ENCODE results near the gene RAD23B. TPM values are rescaled to one million over a fixed set of nuclear protein-coding genes. Genes with fewer than 3 reads are reported as not detected.

The RAD23B gene
- total RNA-seq, 2 experiments from 2014 or later: 86.4 to 86.7 TPM

DNA sequence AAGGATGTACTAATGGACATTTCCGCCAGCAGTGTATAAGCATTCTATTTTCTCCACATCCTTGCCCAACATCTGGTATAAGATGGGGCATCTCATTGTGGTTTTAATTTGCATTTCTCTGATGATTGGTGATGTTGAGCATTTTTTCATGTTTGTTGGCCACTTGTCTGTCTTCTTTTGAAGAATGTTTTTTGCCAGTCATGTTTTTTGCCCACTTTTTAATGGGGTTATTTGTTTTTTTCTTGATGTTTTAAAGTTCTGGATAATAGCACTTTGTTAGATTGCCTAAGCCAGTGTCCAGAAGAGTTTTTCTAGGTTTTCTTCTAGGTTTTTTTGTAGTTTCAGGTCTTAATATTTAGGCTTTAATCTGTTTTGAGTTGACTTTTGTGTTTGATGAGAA lies 31.7 kb downstream of the RAD23B start:
- ATAC-seq (ENCODE audit: low read depth) (no peak), DNase-seq (no peak)
- no peak overlapping the region for H3K4me3 Mint-ChIP-seq
- peaks cover 32% of the 10 kb centered on the region for H3K4me1 Mint-ChIP-seq
- POLR2A ChIA-PET: no interaction called here
- H3K27ac Mint-ChIP-seq: peak overlapping the region; percentile 2
- no peaks in the 10 kb centered on the region for H3K27me3 Mint-ChIP-seq
- H3K9me3 Mint-ChIP-seq: no peaks in the 10 kb centered on the region
- H3K36me3 Mint-ChIP-seq: peaks cover 57% of the 10 kb centered on the region

DNA sequence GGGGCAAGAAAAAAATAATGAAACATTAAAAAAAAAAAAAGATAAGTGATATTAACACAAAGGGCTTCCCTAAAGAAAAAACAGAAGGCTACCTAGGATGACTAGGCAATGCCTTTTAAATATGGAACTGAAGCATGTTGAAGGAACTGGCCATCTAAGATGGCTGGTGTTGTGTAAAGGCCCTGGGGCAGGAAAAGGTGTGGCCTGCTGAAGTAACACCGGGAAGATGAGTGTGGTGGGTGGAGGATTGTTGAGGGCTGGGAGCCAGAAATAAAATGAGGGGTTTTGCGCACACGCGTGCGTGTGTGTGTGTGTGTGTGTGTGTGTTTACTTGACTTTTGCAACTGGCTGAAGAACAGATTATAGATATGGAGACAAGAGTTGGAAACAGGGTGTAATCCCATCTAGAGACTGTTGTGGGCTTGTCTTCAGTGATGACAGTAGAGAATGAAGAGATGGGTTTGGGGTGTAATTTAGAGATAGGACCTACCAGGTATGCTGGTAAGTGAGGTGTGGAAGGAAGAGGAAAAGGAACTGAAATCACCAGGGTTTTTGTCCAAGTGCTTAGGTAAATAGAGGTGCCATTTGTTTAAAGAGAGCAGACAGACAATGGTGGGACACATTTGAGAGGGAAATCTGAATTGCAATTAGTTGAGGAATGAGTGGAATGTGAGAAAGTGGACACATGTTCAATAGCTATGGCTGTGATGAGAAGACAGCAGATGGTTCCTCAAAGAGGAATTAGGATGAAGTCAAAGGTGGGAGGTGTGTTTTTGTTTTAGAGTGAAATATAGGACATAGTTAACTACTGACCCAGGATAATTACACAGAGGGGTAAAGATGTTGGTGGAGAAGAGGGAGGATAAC lies 33.9 kb downstream of the RAD23B start:
- ATAC-seq (ENCODE audit: low read depth) (no peak), DNase-seq (no peak)
- Mint-ChIP-seq H3K27ac (peak overlapping the region; percentile 29), H3K4me1 (peaks cover 30% of the 10 kb centered on the region), H3K4me3 (no peak overlapping the region), H3K36me3 (peaks cover 60% of the 10 kb centered on the region), H3K27me3 (no peaks in the 10 kb centered on the region), H3K9me3 (no peaks in the 10 kb centered on the region)
- POLR2A ChIA-PET: no interaction called here

DNA sequence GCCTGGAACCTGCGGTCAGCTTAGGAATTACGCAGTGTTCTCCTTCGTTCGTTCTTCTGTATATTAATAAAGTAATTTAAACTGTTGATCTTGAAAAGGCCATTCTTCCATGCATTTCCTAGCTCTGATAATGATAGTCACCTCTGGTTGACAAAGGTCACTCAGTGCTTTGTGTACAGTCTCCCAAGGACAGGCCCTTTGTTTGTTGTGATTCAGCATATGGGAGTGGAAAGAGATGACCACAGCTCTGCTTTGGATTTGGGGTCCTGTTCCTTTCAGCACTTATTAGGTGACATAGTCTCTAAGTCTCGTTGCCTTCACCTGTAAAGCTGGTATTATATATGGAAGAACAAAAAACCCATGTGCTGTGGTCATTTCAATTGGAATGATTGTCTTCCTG lies 39.6 kb downstream of the RAD23B start:
- Mint-ChIP-seq H3K4me3 (no peak overlapping the region), H3K27me3 (no peaks in the 10 kb centered on the region), H3K36me3 (peaks cover 58% of the 10 kb centered on the region), H3K27ac (no peak overlapping the region), H3K4me1 (peaks cover 7% of the 10 kb centered on the region), H3K9me3 (peaks cover 7% of the 10 kb centered on the region)
- DNase-seq (no peak), ATAC-seq (ENCODE audit: low read depth) (no peak)
- POLR2A ChIA-PET: interaction anchor here (0.8 to 1.2 kb wide), 2 partner anchors 9 to 77 kb away, joined by 3 read pairs; no protein-coding TSS in a partner anchor

DNA sequence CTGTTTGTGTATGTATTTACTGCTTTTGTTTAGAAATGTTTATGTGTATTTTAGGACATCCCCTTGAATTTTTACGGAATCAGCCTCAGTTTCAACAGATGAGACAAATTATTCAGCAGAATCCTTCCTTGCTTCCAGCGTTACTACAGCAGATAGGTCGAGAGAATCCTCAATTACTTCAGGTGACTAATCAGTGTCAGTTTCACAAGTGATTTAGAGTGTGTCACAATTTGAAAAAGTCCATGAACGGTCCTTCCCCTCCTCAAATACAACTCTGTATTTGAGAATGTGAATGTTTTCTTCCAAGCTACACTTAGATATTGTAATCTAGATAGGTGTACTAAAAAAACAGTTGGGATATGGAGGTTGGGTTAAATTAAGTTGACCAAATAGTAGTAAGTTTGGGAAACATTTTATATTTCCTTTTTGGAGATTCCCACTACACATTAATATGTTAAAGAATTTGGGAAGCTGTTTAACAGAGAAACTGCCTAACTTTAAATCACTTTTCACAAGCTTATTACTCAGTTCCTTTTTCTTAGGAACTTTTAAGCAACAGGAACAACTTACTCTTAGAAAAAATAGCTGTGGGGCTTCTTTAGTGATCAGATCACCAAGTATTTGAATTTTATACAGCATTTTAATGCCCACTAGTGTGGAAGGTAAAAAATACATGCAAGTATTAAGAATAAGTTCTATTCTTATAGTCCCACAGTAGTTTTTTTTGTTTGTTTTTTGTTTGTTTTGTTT lies 40.9 kb downstream of the RAD23B start:
- POLR2A ChIA-PET: no interaction called here
- Mint-ChIP-seq H3K27me3 (no peaks in the 10 kb centered on the region), H3K27ac (no peak overlapping the region), H3K4me3 (no peak overlapping the region), H3K4me1 (peaks cover 1% of the 10 kb centered on the region), H3K36me3 (peaks cover 62% of the 10 kb centered on the region), H3K9me3 (peaks cover 7% of the 10 kb centered on the region)
- ATAC-seq (ENCODE audit: low read depth): no peak
- no peak for DNase-seq

DNA sequence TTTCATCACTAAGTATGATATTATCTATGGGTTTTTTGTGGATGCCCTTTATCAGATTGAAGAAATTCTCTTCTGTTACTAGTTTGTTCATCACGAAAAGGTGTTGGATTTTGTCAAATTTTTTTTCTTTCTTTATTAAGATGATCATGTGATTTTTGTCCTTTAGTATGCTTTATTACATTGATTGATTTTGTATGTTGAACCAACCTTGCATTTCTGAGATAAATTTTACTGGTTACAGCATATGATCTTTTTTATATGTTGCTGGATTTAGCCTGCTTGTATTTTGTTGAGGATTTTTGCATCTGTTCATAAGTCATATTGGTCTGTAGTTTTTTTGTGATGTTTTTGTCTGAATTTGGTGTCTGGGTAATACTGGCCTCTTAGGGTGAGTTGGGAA lies 42.8 kb downstream of the RAD23B start:
- POLR2A ChIA-PET: no interaction called here
- no peak overlapping the region for H3K4me3 Mint-ChIP-seq
- no peak overlapping the region for H3K27ac Mint-ChIP-seq

DNA sequence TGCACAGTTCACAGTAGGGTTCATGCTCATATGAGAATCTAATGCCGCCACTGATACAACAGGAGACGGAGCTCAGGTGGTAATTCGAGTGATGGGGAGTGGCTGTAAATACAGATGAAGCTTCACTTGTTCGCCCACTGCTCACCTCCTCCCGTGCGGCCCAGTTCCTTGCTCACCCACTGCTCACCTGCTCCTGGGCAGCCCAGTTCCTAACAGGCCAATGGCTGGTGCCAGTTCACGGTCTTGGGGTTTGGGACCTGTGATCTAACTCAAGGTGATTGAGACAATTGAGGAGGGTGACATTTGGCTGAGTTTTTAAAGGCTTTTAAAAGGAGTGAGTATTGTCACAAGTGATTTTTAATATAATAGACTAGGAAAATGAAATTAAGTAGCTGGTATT lies 45.4 kb downstream of the RAD23B start:
- DNase-seq (no peak), ATAC-seq (ENCODE audit: low read depth) (no peak)
- Mint-ChIP-seq H3K4me3 (no peak overlapping the region), H3K36me3 (peaks cover 74% of the 10 kb centered on the region), H3K27ac (no peak overlapping the region), H3K27me3 (no peaks in the 10 kb centered on the region), H3K9me3 (peaks cover 7% of the 10 kb centered on the region), H3K4me1 (no peaks in the 10 kb centered on the region)
- POLR2A ChIA-PET: no interaction called here

More for the DNA sequence above, 42.8 kb downstream of the RAD23B start:
- no peaks in the 10 kb centered on the region for H3K27me3 Mint-ChIP-seq
- DNase-seq (no peak), ATAC-seq (ENCODE audit: low read depth) (no peak)
- peaks cover 67% of the 10 kb centered on the region for H3K36me3 Mint-ChIP-seq
- H3K9me3 Mint-ChIP-seq: peaks cover 7% of the 10 kb centered on the region
- peaks cover 1% of the 10 kb centered on the region for H3K4me1 Mint-ChIP-seq

DNA sequence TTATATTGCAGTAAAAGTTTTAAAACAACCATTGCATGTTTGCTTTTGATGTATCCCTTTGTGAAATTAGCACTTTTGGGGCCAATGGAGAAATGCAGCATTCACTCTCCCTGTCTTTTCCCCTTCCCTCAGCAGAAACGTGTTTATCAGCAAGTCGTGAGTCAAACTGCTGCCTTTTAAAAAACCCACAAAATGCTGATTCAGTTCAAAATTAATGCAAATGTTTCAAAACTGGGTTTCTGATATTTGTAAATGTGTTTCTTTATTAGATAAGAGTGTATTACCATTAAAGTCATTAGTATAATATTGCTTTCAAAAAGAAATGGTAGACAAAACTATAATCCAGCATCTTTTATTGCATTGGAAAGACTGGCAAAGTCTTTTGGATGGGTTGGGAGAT lies 47.3 kb downstream of the RAD23B start:
- H3K27me3 Mint-ChIP-seq: no peaks in the 10 kb centered on the region
- H3K4me3 Mint-ChIP-seq: no peak overlapping the region
- H3K36me3 Mint-ChIP-seq: peaks cover 65% of the 10 kb centered on the region
- ATAC-seq (ENCODE audit: low read depth) (no peak), DNase-seq (no peak)
- H3K27ac Mint-ChIP-seq: no peak overlapping the region
- peaks cover 3% of the 10 kb centered on the region for H3K9me3 Mint-ChIP-seq
- POLR2A ChIA-PET: no interaction called here
- H3K4me1 Mint-ChIP-seq: no peaks in the 10 kb centered on the region

DNA sequence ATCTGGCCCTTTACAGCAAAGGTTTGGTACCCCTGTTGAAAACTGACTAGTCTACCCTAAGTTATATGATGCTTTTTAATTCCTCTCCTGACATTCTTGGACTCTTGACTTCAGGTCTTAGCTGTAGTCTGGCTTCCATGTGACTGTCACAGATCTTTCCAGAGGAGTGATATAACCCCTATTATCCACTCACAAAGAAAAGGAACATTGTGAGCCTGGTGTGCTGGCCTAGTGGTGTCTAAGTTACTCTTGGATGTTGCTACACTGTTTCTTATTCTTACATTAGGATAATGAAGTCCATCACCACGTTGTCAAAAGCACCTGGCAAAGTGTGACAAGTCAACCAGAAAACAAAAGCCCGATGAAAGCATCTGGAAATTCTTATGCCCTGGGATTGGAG lies 49.8 kb downstream of the RAD23B start:
- POLR2A ChIA-PET: no interaction called here
- Mint-ChIP-seq H3K27ac (no peak overlapping the region), H3K36me3 (peaks cover 46% of the 10 kb centered on the region), H3K27me3 (no peaks in the 10 kb centered on the region), H3K4me3 (no peak overlapping the region), H3K9me3 (no peaks in the 10 kb centered on the region), H3K4me1 (no peaks in the 10 kb centered on the region)
- ATAC-seq (ENCODE audit: low read depth) (no peak), DNase-seq (no peak)

DNA sequence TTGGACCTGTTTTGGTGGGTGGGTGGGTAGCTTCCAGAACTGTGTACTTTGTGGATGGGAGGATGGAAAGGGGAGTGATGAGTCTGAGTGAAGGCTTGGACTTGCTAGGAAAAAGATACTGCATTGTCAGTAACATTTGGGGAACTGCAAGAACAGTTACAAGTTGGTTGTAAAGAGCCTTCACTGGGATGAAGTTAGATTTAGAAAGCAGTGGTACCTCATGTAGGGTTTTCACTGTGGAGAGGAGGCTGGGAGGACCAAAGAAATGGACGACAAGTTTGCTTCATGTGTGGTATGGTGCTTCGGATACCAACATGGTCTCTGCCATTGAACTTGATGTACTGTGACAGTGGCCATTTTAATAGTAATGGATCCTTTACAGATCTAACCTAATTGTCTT lies 50.3 kb downstream of the RAD23B start:
- no peak for DNase-seq
- no peak for ATAC-seq (ENCODE audit: low read depth)
- POLR2A ChIA-PET: no interaction called here
- Mint-ChIP-seq H3K27me3 (no peaks in the 10 kb centered on the region), H3K4me3 (no peak overlapping the region), H3K9me3 (no peaks in the 10 kb centered on the region), H3K27ac (no peak overlapping the region), H3K36me3 (peaks cover 42% of the 10 kb centered on the region), H3K4me1 (no peaks in the 10 kb centered on the region)

DNA sequence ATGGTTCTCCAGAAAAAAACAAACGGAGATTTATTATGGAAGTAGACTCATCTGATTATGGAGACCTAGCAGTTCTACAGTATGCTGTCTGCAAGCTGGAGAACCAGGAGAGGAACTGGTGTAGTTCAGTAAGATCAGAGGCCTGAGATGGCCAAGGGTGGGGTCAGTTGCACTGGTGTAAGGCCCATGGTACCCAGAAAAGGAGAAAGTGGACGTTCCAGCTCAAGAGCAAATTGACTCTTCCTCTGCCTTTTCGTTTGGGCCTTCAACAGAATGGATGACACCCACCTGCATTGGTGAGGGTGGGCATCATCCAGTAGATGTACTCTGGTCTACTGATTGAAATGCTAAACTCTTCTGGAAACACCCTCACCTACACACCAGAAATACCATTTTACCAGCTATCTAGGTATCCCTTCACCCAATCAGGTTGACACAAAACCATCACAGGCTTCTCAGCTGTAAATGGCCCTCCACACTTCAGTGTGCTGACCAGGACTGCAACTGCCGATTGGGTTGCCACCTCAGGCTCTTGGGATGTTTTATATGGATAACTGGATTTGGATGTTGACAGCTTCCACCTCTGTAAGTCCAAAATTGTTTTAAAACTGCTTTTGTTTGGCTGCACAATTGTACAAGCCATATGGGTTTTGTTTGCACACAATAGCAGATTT lies 51.2 kb downstream of the RAD23B start:
- H3K9me3 Mint-ChIP-seq: no peaks in the 10 kb centered on the region
- POLR2A ChIA-PET: no interaction called here
- H3K4me3 Mint-ChIP-seq: no peak overlapping the region
- no peak overlapping the region for H3K27ac Mint-ChIP-seq
- DNase-seq (no peak), ATAC-seq (ENCODE audit: low read depth) (no peak)
- H3K4me1 Mint-ChIP-seq: no peaks in the 10 kb centered on the region
- peaks cover 38% of the 10 kb centered on the region for H3K36me3 Mint-ChIP-seq
- H3K27me3 Mint-ChIP-seq: no peaks in the 10 kb centered on the region

DNA sequence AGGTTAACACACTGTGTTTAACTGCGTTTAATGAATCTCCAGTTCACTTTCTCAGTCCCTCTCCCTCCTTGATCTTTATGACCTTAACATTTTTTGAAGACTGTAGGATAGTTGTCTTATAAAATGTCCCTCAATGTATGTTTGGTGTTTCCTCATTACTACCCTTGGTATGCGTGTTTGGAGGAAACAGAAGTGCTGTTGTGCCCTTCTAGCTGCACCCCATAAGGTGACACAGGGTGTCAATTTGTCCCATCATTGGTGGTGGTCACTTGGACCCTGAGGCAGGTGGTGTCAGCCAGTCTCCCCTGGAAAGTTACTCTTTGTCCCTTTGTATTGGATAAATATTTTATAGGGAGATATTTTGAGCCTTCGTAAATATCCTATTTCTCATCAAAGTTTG lies 52.3 kb downstream of the RAD23B start:
- H3K4me3 Mint-ChIP-seq: no peak overlapping the region
- H3K9me3 Mint-ChIP-seq: no peaks in the 10 kb centered on the region
- no peak for ATAC-seq (ENCODE audit: low read depth)
- H3K27me3 Mint-ChIP-seq: no peaks in the 10 kb centered on the region
- no peak for DNase-seq
- POLR2A ChIA-PET: no interaction called here
- no peaks in the 10 kb centered on the region for H3K4me1 Mint-ChIP-seq
- no peak overlapping the region for H3K27ac Mint-ChIP-seq
- H3K36me3 Mint-ChIP-seq: peaks cover 35% of the 10 kb centered on the region

DNA sequence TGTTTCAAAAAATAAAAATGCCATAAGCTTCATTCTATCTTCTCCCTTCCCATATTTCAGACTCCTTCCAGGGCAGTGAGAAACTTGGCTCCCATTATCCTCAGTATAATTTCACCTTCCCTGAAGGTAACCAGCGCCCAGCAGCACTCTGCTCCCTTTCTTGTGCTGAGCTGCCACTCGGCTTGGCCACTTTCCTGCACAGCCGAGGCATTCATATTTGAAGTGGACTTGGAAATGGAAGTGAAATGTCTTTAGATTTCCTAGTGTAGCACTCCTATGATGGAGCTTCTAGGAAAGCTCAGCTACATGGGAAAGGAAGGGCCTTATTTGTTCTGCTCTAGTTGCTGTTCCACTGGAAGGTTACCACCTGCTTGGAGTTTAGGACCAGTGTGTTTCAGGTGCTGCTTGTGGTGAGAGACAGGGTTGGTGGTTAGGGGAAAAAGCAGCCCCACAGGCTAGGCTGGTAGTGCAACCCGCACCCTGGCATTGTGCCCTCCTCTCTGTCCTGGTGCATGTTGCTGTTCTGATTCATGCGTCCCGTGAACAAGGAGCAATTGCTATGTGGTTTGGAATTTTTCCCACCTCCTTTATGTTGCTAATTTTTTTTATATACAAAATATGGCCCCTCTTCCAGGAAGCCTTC lies 53.8 kb downstream of the RAD23B start:
- no peak overlapping the region for H3K27ac Mint-ChIP-seq
- H3K4me1 Mint-ChIP-seq: peaks cover 3% of the 10 kb centered on the region
- no peak overlapping the region for H3K4me3 Mint-ChIP-seq
- H3K27me3 Mint-ChIP-seq: no peaks in the 10 kb centered on the region
- POLR2A ChIA-PET: no interaction called here
- no peak for ATAC-seq (ENCODE audit: low read depth)
- no peak for DNase-seq
- H3K9me3 Mint-ChIP-seq: no peaks in the 10 kb centered on the region
- H3K36me3 Mint-ChIP-seq: peaks cover 21% of the 10 kb centered on the region

Measured in activated naive CD8-positive, alpha-beta T cell treated with anti-CD3 and anti-CD28 coated beads, Interleukin-2, amount 10 ng/mL, durations not matched to agents 7 days and 5 days (primary cell).